Smooth muscle cell (in vitro differentiated cells): ENCODE results near the gene ODF2. TPM values are rescaled to one million over a fixed set of nuclear protein-coding genes. Genes with fewer than 3 reads are reported as not detected.
"Not testable (repeated sequence)": the region's sequence is repeated elsewhere in the genome, so short reads cannot be mapped to it uniquely, and the experiment has no call there.

Experiments
- DNase-seq: peaks from one replicate; lab custom pipeline; 2025; ENCODE audit not compliant: unreplicated experiment; lab: John Stamatoyannopoulos, UW
- H2AFZ ChIP-seq: fragments of 200-600 bp; sonication (generic); 2 replicates; pipeline ENCODE4 v1.6.0; 2016; ENCODE audit warnings: antibody characterized with exemption, low read depth, mild to moderate bottlenecking
- H3F3A ChIP-seq: fragments of 200-600 bp; sonication (generic); 2 replicates; pipeline ENCODE4 v1.6.0; 2017; ENCODE audit warnings: antibody characterized with exemption, low read depth
- H3K27ac ChIP-seq: fragments of 200-600 bp; sonication (generic); 2 replicates; pipeline ENCODE4 v1.5.1; 2016; ENCODE audit warnings: low read depth, mild to moderate bottlenecking
- H3K27me3 ChIP-seq: fragments of 200-600 bp; sonication (generic); 2 replicates; pipeline ENCODE4 v1.6.1; 2016; ENCODE audit warnings: low read depth, mild to moderate bottlenecking
- H3K36me3 ChIP-seq: fragments of 200-600 bp; sonication (generic); 2 replicates; pipeline ENCODE4 v1.5.1; 2016; ENCODE audit warnings: low read depth
- H3K4me1 ChIP-seq: fragments of 200-600 bp; sonication (generic); 2 replicates; pipeline ENCODE4 v1.5.1; 2016; ENCODE audit warnings: low read depth
- H3K4me2 ChIP-seq: fragments of 200-600 bp; sonication (generic); 2 replicates; pipeline ENCODE4 v1.6.0; 2016; ENCODE audit warnings: mild to moderate bottlenecking
- H3K4me3 ChIP-seq: fragments of 200-600 bp; sonication (generic); 2 replicates; pipeline ENCODE4 v1.5.1; 2016; ENCODE audit warnings: mild to moderate bottlenecking
- H3K79me2 ChIP-seq: fragments of 200-600 bp; sonication (generic); 2 replicates; pipeline ENCODE4 v1.6.0; 2016; ENCODE audit warnings: low read depth, mild to moderate bottlenecking
- H3K9ac ChIP-seq: fragments of 200-600 bp; sonication (generic); 2 replicates; pipeline ENCODE4 v1.6.0; 2016; ENCODE audit warnings: low read depth
- H3K9me3 ChIP-seq: fragments of 200-600 bp; sonication (generic); replicated peaks from 2 replicates; pipeline ENCODE4 v1.5.1; 2016; ENCODE audit warnings: low read depth
- H4K20me1 ChIP-seq: fragments of 200-600 bp; sonication (generic); 2 replicates; pipeline ENCODE4 v1.6.0; 2016; ENCODE audit warnings: low read depth
- CTCF ChIP-seq: fragments of 200-600 bp; sonication (generic); IDR thresholded peaks from 2 replicates; pipeline ENCODE4 v1.5.1; 2017; ENCODE audit warnings: borderline replicate concordance, mild to moderate bottlenecking, antibody characterized with exemption; ENCODE audit not compliant: insufficient read depth, poor library complexity, severe bottlenecking
- WGBS: methylation state at CpG from one replicate; pipeline ENCODE4 v1.1.7; 2016; ENCODE audit warnings: low lambda C conversion rate; 5-methylcytosine and 5-hydroxymethylcytosine counted together
- polyA plus RNA-seq: library from polyadenylated mRNA; unstranded; fragments of >200 nt; fragmentation: Nextera tagmentation; extraction: Ambion mirVana; gene quantifications from 2 replicates; pipeline ENCODE4 v1.2.1, GENCODE V29; 2016
- total RNA-seq: library from RNA; depleted of rRNA; stranded (reverse); fragments of >200 nt; gene quantifications from 2 replicates; pipeline ENCODE4 v1.2.3, GENCODE V29; 2014

The ODF2 gene
- total and polyA plus RNA-seq, 2 experiments from 2014 or later = 17.7 to 33.2 TPM

GRCh38 chr9:128420060-128420650 lies 35.7 kb upstream of the ODF2 start:
- peak overlapping the region; percentile 74 for H3K9ac ChIP-seq

GRCh38 chr9:128420651-128421481 lies 34.9 kb upstream of the ODF2 start, which contains the start of gene CERCAM:
Gene CERCAM, plus strand, starts transcription at chr9:128420857. Its CDS starts 21 bp downstream, at chr9:128420878.
- no peaks in the 10 kb centered on the region for H3K4me1 ChIP-seq
- no peaks in the 10 kb centered on the region for H3K9me3 ChIP-seq
- H3K4me2 ChIP-seq = peak within 1 kb of the TSS; percentile 100
- TF ChIP-seq CTCF = peak; percentile 5
- H2AFZ ChIP-seq = peak within 1 kb of the TSS; percentile 98
- no peaks in the 10 kb centered on the region for H4K20me1 ChIP-seq
- H3K4me3 ChIP-seq = peak within 1 kb of the TSS; percentile 98
- H3K27me3 ChIP-seq = no peaks in the 10 kb centered on the region
- peak within 1 kb of the TSS; percentile 80 for H3K27ac ChIP-seq
- peak; percentile 71 for DNase-seq
- peaks cover 5% of the 10 kb centered on the region for H3K79me2 ChIP-seq
- no peaks in the 10 kb centered on the region for H3F3A ChIP-seq
- WGBS = under 1% methylated on average over 30 of the region's 59 CpGs
- H3K36me3 ChIP-seq = no peaks in the 10 kb centered on the region
- H3K9ac ChIP-seq = peak within 1 kb of the TSS; percentile 86

More at GRCh38 chr9:128420060-128420650, 35.7 kb upstream of the ODF2 start:
- Histone ChIP-seq H3K4me1 (no peaks in the 10 kb centered on the region), H4K20me1 (no peaks in the 10 kb centered on the region), H3K36me3 (no peaks in the 10 kb centered on the region), H3K4me2 (peak overlapping the region; percentile 100), H3K27ac (peak overlapping the region; percentile 80), H3K27me3 (no peaks in the 10 kb centered on the region), H3F3A (no peaks in the 10 kb centered on the region), H2AFZ (peak overlapping the region; percentile 98), H3K4me3 (peak overlapping the region; percentile 98), H3K79me2 (peaks cover 5% of the 10 kb centered on the region), H3K9me3 (no peaks in the 10 kb centered on the region)
- DNase-seq = peak; percentile 71
- peak; percentile 83 for TF ChIP-seq CTCF
- 1% methylated on average over 36 of the region's 59 CpGs for WGBS

- H3K27ac ChIP-seq = peak overlapping the region; percentile 80
- no peaks in the 10 kb centered on the region for H3K4me1 ChIP-seq
- H4K20me1 ChIP-seq = no peaks in the 10 kb centered on the region
- TF ChIP-seq CTCF = no peak
- H3K9me3 ChIP-seq = no peaks in the 10 kb centered on the region
- H3K79me2 ChIP-seq = peaks cover 5% of the 10 kb centered on the region
- WGBS = 35% methylated on average over 11 of the region's 11 CpGs
- H3K4me3 ChIP-seq = peak overlapping the region; percentile 98
- H3F3A ChIP-seq = no peaks in the 10 kb centered on the region
- peak; percentile 46 for DNase-seq
- peak overlapping the region; percentile 100 for H3K4me2 ChIP-seq
- H3K9ac ChIP-seq = peak overlapping the region; percentile 86
- no peaks in the 10 kb centered on the region for H3K27me3 ChIP-seq
- H2AFZ ChIP-seq = peak overlapping the region; percentile 78
- H3K36me3 ChIP-seq = no peaks in the 10 kb centered on the region
These were observed 34.3 kb upstream of the ODF2 start for GRCh38 chr9:128421482-128421996.

- not testable (repeated sequence) for H3K79me2 ChIP-seq, H3K9me3 ChIP-seq, H3F3A ChIP-seq, H3K27ac ChIP-seq, DNase-seq, H2AFZ ChIP-seq, H4K20me1 ChIP-seq, H3K36me3 ChIP-seq, H3K4me1 ChIP-seq, H3K27me3 ChIP-seq
- peak overlapping the region; percentile 86 for H3K9ac ChIP-seq
- H3K4me2 ChIP-seq = peak overlapping the region; percentile 100
- peak overlapping the region; percentile 98 for H3K4me3 ChIP-seq
- WGBS = 89% methylated on average over 13 of the region's 13 CpGs
These were observed 33.6 kb upstream of the ODF2 start for GRCh38 chr9:128422022-128422782.
